IMR-90 (cell line): ENCODE measurements around the gene SCARB1. TPM values are rescaled to one million over a fixed set of nuclear protein-coding genes. Genes with fewer than 3 reads are reported as not detected.
"Not testable (repeated sequence)": the region's sequence is repeated elsewhere in the genome, so short reads cannot be mapped to it uniquely, and the experiment has no call there.

Source experiments
- ATAC-seq: fragments of 200-7000 bp; cut with Tn5 transposase; 2 replicates; pipeline ENCODE4 v1.9.1; 2020; ENCODE audit warnings: low read depth, mild to moderate bottlenecking, moderate library complexity
- BruUV-seq: library from RNA; stranded (reverse); fragments of 400-500 nt; replicated peaks from 2 replicates; lab custom pipeline; 2021; lab: Mats Ljungman, UMichigan
- CTCF ChIA-PET: fragments of 300-600 bp; formaldehyde crosslinking; extraction: SDS; loops from one replicate; lab custom pipeline; 2021; ENCODE audit warnings: antibody characterized with exemption; lab: Yijun Ruan, JAX
- POLR2A ChIA-PET: fragments of 300-600 bp; sonication (Branson Sonifier 250); formaldehyde crosslinking; loops from one replicate; lab custom pipeline; 2022; ENCODE audit warnings: antibody characterized with exemption; ENCODE audit not compliant: unreplicated experiment; lab: Charles Lee
- DNase-seq: peaks from one replicate; pipeline ENCODE4 v3.0.0; 2013
- H2AFZ ChIP-seq: replicated peaks from 2 replicates; pipeline ENCODE3; 2013; ENCODE audit warnings: low read length, mild to moderate bottlenecking; ENCODE audit not compliant: poor library complexity
- H2AK5ac ChIP-seq: 2 replicates; pipeline ENCODE4 v1.6.1; 2013; ENCODE audit warnings: low read depth, low read length, inconsistent platforms
- H2AK9ac ChIP-seq: replicated peaks from 2 replicates; pipeline ENCODE3; 2013; ENCODE audit warnings: mild to moderate bottlenecking, low read depth, low read length, moderate library complexity; ENCODE audit not compliant: poor library complexity
- H2BK120ac ChIP-seq: 2 replicates; pipeline ENCODE4 v1.6.1; 2013; ENCODE audit warnings: low read depth, low read length, inconsistent platforms
- H2BK15ac ChIP-seq: 3 replicates; pipeline ENCODE4 v1.6.1; 2013; ENCODE audit warnings: low read depth, low read length, inconsistent platforms
- H2BK20ac ChIP-seq: 2 replicates; pipeline ENCODE4 v1.6.1; 2013; ENCODE audit warnings: low read depth, mild to moderate bottlenecking, inconsistent platforms, low read length, moderate library complexity
- H2BK5ac ChIP-seq: 2 replicates; pipeline ENCODE4 v1.6.1; 2013; ENCODE audit warnings: mild to moderate bottlenecking, low read depth, low read length, inconsistent platforms; ENCODE audit not compliant: poor library complexity, severe bottlenecking
- H3K14ac ChIP-seq: replicated peaks from 2 replicates; pipeline ENCODE4 v1.6.1; 2013; ENCODE audit warnings: low read depth, low read length, inconsistent platforms
- H3K18ac ChIP-seq: 2 replicates; pipeline ENCODE4 v1.6.1; 2013; ENCODE audit warnings: low read depth, low read length, control low read depth
- H3K23ac ChIP-seq: 2 replicates; pipeline ENCODE4 v1.6.1; 2013; ENCODE audit warnings: low read depth, low read length, inconsistent platforms
- H3K27ac ChIP-seq: 2 replicates; pipeline ENCODE4 v1.5.1; 2013; ENCODE audit warnings: mild to moderate bottlenecking, control low read depth, low read length; ENCODE audit not compliant: insufficient read depth
- H3K27me3 ChIP-seq: 2 replicates; pipeline ENCODE4 v1.6.1; 2013; ENCODE audit warnings: low read length; ENCODE audit not compliant: control insufficient read depth, insufficient read depth
- H3K36me3 ChIP-seq: 2 replicates; pipeline ENCODE4 v1.6.1; 2013; ENCODE audit warnings: low read length, mixed read lengths; ENCODE audit not compliant: control insufficient read depth, insufficient read depth
- H3K4ac ChIP-seq: 2 replicates; pipeline ENCODE4 v1.6.1; 2013; ENCODE audit warnings: low read depth, low read length, inconsistent platforms
- H3K4me1 ChIP-seq: 2 replicates; pipeline ENCODE4 v1.6.1; 2013; ENCODE audit warnings: low read length, mixed read lengths; ENCODE audit not compliant: control insufficient read depth, insufficient read depth
- H3K4me2 ChIP-seq: 2 replicates; pipeline ENCODE4 v1.6.1; 2013; ENCODE audit warnings: low read depth, mild to moderate bottlenecking, control low read depth, low read length, moderate library complexity
- H3K4me3 ChIP-seq: 2 replicates; pipeline ENCODE4 v1.5.1; 2013; ENCODE audit warnings: low read depth, mild to moderate bottlenecking, control low read depth, low read length, moderate library complexity; ENCODE audit not compliant: insufficient read depth
- H3K56ac ChIP-seq: 2 replicates; pipeline ENCODE4 v1.6.1; 2013; ENCODE audit warnings: low read length, inconsistent platforms; ENCODE audit not compliant: insufficient read depth; ENCODE audit errors: extremely low read depth
- H3K79me1 ChIP-seq, 2 experiments: 2 replicates each; pipeline ENCODE4 v1.6.1; 2013; ENCODE audit warnings: low read length in 2 of 2, inconsistent platforms in 1 of 2, low read depth in 1 of 2
- H3K9ac ChIP-seq: 2 replicates; pipeline ENCODE4 v1.6.1; 2013; ENCODE audit warnings: low read depth, low read length, control low read depth
- H3K9me1 ChIP-seq: 2 replicates; pipeline ENCODE4 v1.6.1; 2013; ENCODE audit warnings: low read length, inconsistent platforms; ENCODE audit not compliant: insufficient read depth
- H3K9me3 ChIP-seq: 2 replicates; pipeline ENCODE4 v1.6.1; 2013; ENCODE audit warnings: low read length; ENCODE audit not compliant: control insufficient read depth, insufficient read depth
- H4K20me1 ChIP-seq: 2 replicates; pipeline ENCODE4 v1.6.1; 2013; ENCODE audit warnings: low read length, inconsistent platforms; ENCODE audit not compliant: insufficient read depth
- H4K5ac ChIP-seq: 2 replicates; pipeline ENCODE4 v1.6.1; 2013; ENCODE audit warnings: mild to moderate bottlenecking, low read depth, low read length, control low read depth
- H4K8ac ChIP-seq, 2 experiments: 2 replicates each; pipeline ENCODE4 v1.6.1; 2013; ENCODE audit warnings: low read depth in 2 of 2, low read length in 2 of 2, control low read depth in 1 of 2, inconsistent platforms in 1 of 2
- H4K91ac ChIP-seq: 2 replicates; pipeline ENCODE4 v1.6.1; 2013; ENCODE audit warnings: low read depth, low read length, inconsistent platforms; ENCODE audit not compliant: insufficient read depth
- WGBS, 2 experiments: methylation state at CpG; one replicate each; pipeline versions ENCODE4 v1.1.5 to v1.1.7; 2013; ENCODE audit warnings: missing lambda C conversion rate in 2 of 2; ENCODE audit not compliant: insufficient read length in 1 of 2; ENCODE audit errors: extremely low coverage in 2 of 2; 5-methylcytosine and 5-hydroxymethylcytosine counted together
- dilution Hi-C: fragments of 300-500 bp; cut with HindIII; formaldehyde crosslinking; loops from one replicate; pipeline ENCODE4 v1.14.3; 2018; ENCODE audit warnings: low sequenced_read_pairs; ENCODE audit not compliant: unreplicated experiment
- in situ Hi-C: fragments of 300-500 bp; cut with MboI; formaldehyde crosslinking; loops from 3 replicates; pipeline ENCODE4 v1.14.3; 2019; ENCODE audit warnings: low sequenced_read_pairs, inconsistent platforms, mixed read lengths
- intact Hi-C: fragments of 100-400 bp; cut with micrococcal nuclease; formaldehyde crosslinking; loops from 2 replicates; pipeline ENCODE4 v1.10.0; 2022
- polyA plus RNA-seq, 3 experiments: library from polyadenylated mRNA; depleted of rRNA; stranded (reverse); fragments of >200 nt; gene quantifications; 2 replicates each; pipeline ENCODE4 v1.2.3, GENCODE V29; 2012; ENCODE audit warnings: low replicate concordance in 1 of 3
- total RNA-seq: library from RNA; depleted of rRNA; stranded (reverse); fragments of >200 nt; gene quantifications from 2 replicates; pipeline ENCODE4 v1.2.3, GENCODE V29; 2012

SCARB1 gene
- total and polyA plus RNA-seq, 2 of the 4 experiments (the other 2 are of a cell fraction) = 3.0 to 24.8 TPM

- not testable (repeated sequence) for H4K8ac ChIP-seq
Observed at GRCh38 chr12:124887766-124888165, 24.1 kb upstream of the SCARB1 start.

More at GRCh38 chr12:124887766-124888165, 24.1 kb upstream of the SCARB1 start:
- H3K9me1 ChIP-seq, ATAC-seq, H2BK15ac ChIP-seq, H4K20me1 ChIP-seq, H3K56ac ChIP-seq, H2AK9ac ChIP-seq, H3K9ac ChIP-seq, H3K14ac ChIP-seq, BruUV-seq, H3K27me3 ChIP-seq, intact Hi-C loops, H4K5ac ChIP-seq, H3K9me3 ChIP-seq, H4K91ac ChIP-seq, H3K4me3 ChIP-seq, H3K79me1 ChIP-seq, DNase-seq, H2BK20ac ChIP-seq, H2BK120ac ChIP-seq, in situ Hi-C loops, H2BK5ac ChIP-seq, H3K4ac ChIP-seq, H3K27ac ChIP-seq, H3K18ac ChIP-seq, H2AK5ac ChIP-seq, dilution Hi-C loops, H2AFZ ChIP-seq, H3K23ac ChIP-seq, H3K4me2 ChIP-seq, POLR2A ChIA-PET, H3K4me1 ChIP-seq, H3K36me3 ChIP-seq: not testable (repeated sequence)
- CTCF ChIA-PET = interaction anchor here (0.7 kb wide), 1 partner anchor 535 kb away, joined by 3 read pairs; no protein-coding TSS in a partner anchor
- 86% methylated on average over 8 of the region's 9 CpGs; no CpG with 5 or more reads in 1 of the 2 experiments for WGBS, 2 experiments
